Measurements from ENCODE around the gene DNAH6.

DNA sequence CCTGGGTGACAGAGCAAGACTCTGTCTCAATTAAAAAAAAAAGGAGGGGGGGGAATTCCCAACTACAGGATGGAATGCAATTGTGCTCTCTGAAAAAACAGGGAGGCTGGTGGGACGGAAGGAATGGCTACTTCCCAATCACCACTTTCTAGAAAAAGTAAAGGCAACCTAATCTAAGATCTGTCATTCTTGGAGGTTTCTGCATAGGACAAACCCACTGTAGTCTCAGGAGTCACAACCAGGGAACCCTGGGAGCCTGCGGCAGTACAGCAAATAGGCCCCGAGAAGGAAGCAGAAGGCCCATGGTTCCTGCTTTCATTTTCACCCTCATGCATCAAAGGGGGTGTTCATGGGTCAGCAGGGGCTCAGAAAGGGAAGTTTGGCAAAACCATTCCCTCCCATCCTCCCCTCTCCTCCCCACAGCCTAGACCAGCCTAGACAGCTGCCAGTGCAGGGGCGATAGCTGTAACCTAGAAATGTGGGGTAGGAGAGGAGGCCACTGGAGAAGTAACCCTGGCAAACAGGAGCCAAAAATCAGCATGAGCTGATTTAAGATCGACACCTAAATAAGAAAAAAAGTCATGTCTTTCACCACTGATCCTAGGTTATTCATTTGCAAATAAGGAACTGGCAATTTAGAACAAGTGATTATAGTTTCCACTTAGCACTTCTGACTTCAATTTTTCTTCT lies 316.6 kb downstream of the DNAH6 start:
- TF ChIP-seq MAX (CRISPR knock-in tag; IDR thresholded peaks at IDR 0.05) (no peak), ZNF423 (CRISPR knock-in tag; IDR thresholded peaks at IDR 0.05) (no peak), ELF4 (CRISPR knock-in tag; IDR thresholded peaks at IDR 0.05; ENCODE audit: low read depth) (no peak)
- TF ChIP-seq, protein P1, sequence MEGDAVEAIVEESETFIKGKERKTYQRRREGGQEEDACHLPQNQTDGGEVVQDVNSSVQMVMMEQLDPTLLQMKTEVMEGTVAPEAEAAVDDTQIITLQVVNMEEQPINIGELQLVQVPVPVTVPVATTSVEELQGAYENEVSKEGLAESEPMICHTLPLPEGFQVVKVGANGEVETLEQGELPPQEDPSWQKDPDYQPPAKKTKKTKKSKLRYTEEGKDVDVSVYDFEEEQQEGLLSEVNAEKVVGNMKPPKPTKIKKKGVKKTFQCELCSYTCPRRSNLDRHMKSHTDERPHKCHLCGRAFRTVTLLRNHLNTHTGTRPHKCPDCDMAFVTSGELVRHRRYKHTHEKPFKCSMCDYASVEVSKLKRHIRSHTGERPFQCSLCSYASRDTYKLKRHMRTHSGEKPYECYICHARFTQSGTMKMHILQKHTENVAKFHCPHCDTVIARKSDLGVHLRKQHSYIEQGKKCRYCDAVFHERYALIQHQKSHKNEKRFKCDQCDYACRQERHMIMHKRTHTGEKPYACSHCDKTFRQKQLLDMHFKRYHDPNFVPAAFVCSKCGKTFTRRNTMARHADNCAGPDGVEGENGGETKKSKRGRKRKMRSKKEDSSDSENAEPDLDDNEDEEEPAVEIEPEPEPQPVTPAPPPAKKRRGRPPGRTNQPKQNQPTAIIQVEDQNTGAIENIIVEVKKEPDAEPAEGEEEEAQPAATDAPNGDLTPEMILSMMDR (IDR thresholded peaks at IDR 0.05): no peak

All from WTC11 (cell line).